ENCODE data around the gene LCE1F.

Gene LCE1F

GRCh38 chr1:152774875-152775274, at the start of gene LCE1F:
TSS of gene LCE1F (plus strand) at chr1:152775140. CDS start at chr1:152776372, 1,232 bp downstream.
- no peak for DNase-seq (ENCODE audit: low read depth, low spot score)
- CTCF ChIA-PET = no interaction called here
- POLR2A ChIA-PET = no interaction called here
- TF ChIP-seq CTCF (IDR thresholded peaks at IDR 0.05; ENCODE audit: insufficient read depth, low read length, missing control alignments) = no peak
- H3K4me3 ChIP-seq (ENCODE audit: low read depth, low read length) = no peak within 1 kb of the TSS

- POLR2A ChIA-PET = no interaction called here
- no peak overlapping the region for H3K4me3 ChIP-seq (ENCODE audit: low read depth, low read length)
- CTCF ChIA-PET = no interaction called here
- TF ChIP-seq CTCF (IDR thresholded peaks at IDR 0.05; ENCODE audit: insufficient read depth, low read length, missing control alignments) = no peak
- DNase-seq (ENCODE audit: low read depth, low spot score) = no peak
These were observed 49.7 kb upstream of the LCE1F start for GRCh38 chr1:152725261-152725660.

GRCh38 chr1:152728986-152729385, 46.0 kb upstream of the LCE1F start:
- no peak overlapping the region for H3K4me3 ChIP-seq (ENCODE audit: low read depth, low read length)
- POLR2A ChIA-PET = no interaction called here
- CTCF ChIA-PET = no interaction called here
- no peak for TF ChIP-seq CTCF (IDR thresholded peaks at IDR 0.05; ENCODE audit: insufficient read depth, low read length, missing control alignments)
- DNase-seq (ENCODE audit: low read depth, low spot score) = no peak

GRCh38 chr1:152735648-152736047, 39.3 kb upstream of the LCE1F start:
- TF ChIP-seq CTCF (IDR thresholded peaks at IDR 0.05; ENCODE audit: insufficient read depth, low read length, missing control alignments) = no peak
- no peak overlapping the region for H3K4me3 ChIP-seq (ENCODE audit: low read depth, low read length)
- ChIA-PET CTCF (no interaction called here), POLR2A (no interaction called here)
- DNase-seq (ENCODE audit: low read depth, low spot score) = no peak

- no peak for DNase-seq (ENCODE audit: low read depth, low spot score)
- H3K4me3 ChIP-seq (ENCODE audit: low read depth, low read length) = no peak overlapping the region
- TF ChIP-seq CTCF (IDR thresholded peaks at IDR 0.05; ENCODE audit: insufficient read depth, low read length, missing control alignments) = no peak
- POLR2A ChIA-PET = no interaction called here
- CTCF ChIA-PET = no interaction called here
These were observed 36.9 kb upstream of the LCE1F start for GRCh38 chr1:152737997-152738396.

- no peak for TF ChIP-seq CTCF (IDR thresholded peaks at IDR 0.05; ENCODE audit: insufficient read depth, low read length, missing control alignments)
- H3K4me3 ChIP-seq (ENCODE audit: low read depth, low read length) = no peak overlapping the region
- ChIA-PET CTCF (no interaction called here), POLR2A (interaction anchor here (0.6 kb wide), 1 partner anchor 103 kb away, joined by 3 read pairs; the partner anchor contains the start of gene LCE6A)
- DNase-seq (ENCODE audit: low read depth, low spot score) = no peak
These were observed 35.1 kb upstream of the LCE1F start for GRCh38 chr1:152739841-152740240.

Data from AG04449 (cell line).